Bronchial smooth muscle cell (primary cell): Measurements from ENCODE around the gene AQP4. TPM values are rescaled to one million over a fixed set of nuclear protein-coding genes. Genes with fewer than 3 reads are reported as not detected.

Source experiments
- total RNA-seq: library from RNA; depleted of rRNA; stranded (reverse); fragments of >200 nt; gene quantifications from 2 replicates; pipeline ENCODE4 v1.2.1, GENCODE V29; 2014

Gene AQP4
- not detected in 2 replicates for total RNA-seq

GRCh38 chr18:26865557-26865956, at the start of gene AQP4:
Gene AQP4, minus strand, starts transcription at chr18:26865707. Its CDS starts 18 bp downstream, at chr18:26865689.

